H9 (cell line): Measurements from ENCODE around the gene DACH1. TPM values are rescaled to one million over a fixed set of nuclear protein-coding genes. Genes with fewer than 3 reads are reported as not detected.

Source experiments
- DNase-seq: peaks from one replicate; pipeline ENCODE4 v3.0.0-alpha.2; 2017
- H2AFZ ChIP-seq: one replicate; pipeline ENCODE4 v1.6.1; 2013; ENCODE audit warnings: mild to moderate bottlenecking, low read length, control low read depth, moderate library complexity
- H2AK5ac ChIP-seq: 2 replicates; pipeline ENCODE4 v1.6.1; 2013; ENCODE audit warnings: low read length, control low read depth, mixed read lengths; ENCODE audit not compliant: insufficient read length
- H2BK120ac ChIP-seq: one replicate; pipeline ENCODE4 v1.6.1; 2013; ENCODE audit warnings: low read depth, mild to moderate bottlenecking, low read length, control low read depth, inconsistent platforms; ENCODE audit not compliant: poor library complexity, severe bottlenecking
- H2BK12ac ChIP-seq: 2 replicates; pipeline ENCODE4 v1.6.1; 2013; ENCODE audit warnings: low read length, control low read depth, mixed read lengths, low read depth; ENCODE audit not compliant: insufficient read length
- H2BK15ac ChIP-seq: 2 replicates; pipeline ENCODE4 v1.6.1; 2013; ENCODE audit warnings: low read depth, low read length, control low read depth
- H2BK20ac ChIP-seq: one replicate; pipeline ENCODE4 v1.6.1; 2013; ENCODE audit warnings: low read depth, mild to moderate bottlenecking, low read length, control low read depth, inconsistent platforms; ENCODE audit not compliant: poor library complexity, severe bottlenecking
- H2BK5ac ChIP-seq: 2 replicates; pipeline ENCODE4 v1.6.1; 2013; ENCODE audit warnings: low read length, control low read depth, mixed read lengths; ENCODE audit not compliant: insufficient read length
- H3K14ac ChIP-seq: 2 replicates; pipeline ENCODE4 v1.6.1; 2013; ENCODE audit warnings: low read length, control low read depth; ENCODE audit not compliant: insufficient read depth
- H3K18ac ChIP-seq: 2 replicates; pipeline ENCODE4 v1.6.1; 2013; ENCODE audit warnings: low read depth, mild to moderate bottlenecking, mixed read lengths, low read length, control low read depth; ENCODE audit not compliant: insufficient read length
- H3K23ac ChIP-seq: 2 replicates; pipeline ENCODE4 v1.6.1; 2013; ENCODE audit warnings: low read length, control low read depth, mixed read lengths, low read depth; ENCODE audit not compliant: insufficient read length
- H3K23me2 ChIP-seq: 2 replicates; pipeline ENCODE4 v1.6.1; 2013; ENCODE audit warnings: low read depth, mild to moderate bottlenecking, mixed read lengths, low read length, control low read depth; ENCODE audit not compliant: insufficient read length, poor library complexity, severe bottlenecking
- H3K27ac ChIP-seq: 2 replicates; pipeline ENCODE4 v1.5.1; 2013; ENCODE audit warnings: low read length, control low read depth, mixed read lengths, low read depth; ENCODE audit not compliant: insufficient read length
- H3K27me3 ChIP-seq: 2 replicates; pipeline ENCODE4 v1.6.1; 2013; ENCODE audit warnings: low read length, control low read depth, inconsistent platforms; ENCODE audit not compliant: insufficient read depth
- H3K4ac ChIP-seq: 2 replicates; pipeline ENCODE4 v1.6.1; 2013; ENCODE audit warnings: low read depth, mild to moderate bottlenecking, control low read depth, inconsistent platforms, low read length, moderate library complexity
- H3K4me1 ChIP-seq: 2 replicates; pipeline ENCODE4 v1.6.1; 2013; ENCODE audit warnings: low read length, control low read depth, inconsistent platforms; ENCODE audit not compliant: insufficient read depth
- H3K4me2 ChIP-seq: 2 replicates; pipeline ENCODE4 v1.6.1; 2013; ENCODE audit warnings: low read length, control low read depth, mixed read lengths; ENCODE audit not compliant: insufficient read length, insufficient read depth
- H3K56ac ChIP-seq: 2 replicates; pipeline ENCODE4 v1.6.1; 2013; ENCODE audit warnings: low read depth, mild to moderate bottlenecking, mixed read lengths, low read length, control low read depth; ENCODE audit not compliant: insufficient read length
- H3K79me1 ChIP-seq: 2 replicates; pipeline ENCODE4 v1.6.1; 2013; ENCODE audit warnings: low read depth, mild to moderate bottlenecking, moderate library complexity, low read length, control low read depth, inconsistent platforms; ENCODE audit not compliant: insufficient read depth, poor library complexity, severe bottlenecking
- H3K79me2 ChIP-seq: 2 replicates; pipeline ENCODE4 v1.6.1; 2013; ENCODE audit warnings: low read length, control low read depth, inconsistent platforms; ENCODE audit not compliant: insufficient read depth
- H3K9ac ChIP-seq: 2 replicates; pipeline ENCODE4 v1.6.1; 2013; ENCODE audit warnings: low read length, control low read depth, mixed read lengths; ENCODE audit not compliant: insufficient read length; ENCODE audit errors: extremely low read depth
- H3K9me3 ChIP-seq: one replicate; pipeline ENCODE4 v1.6.1; 2013; ENCODE audit warnings: low read depth, low read length, inconsistent platforms; ENCODE audit not compliant: control insufficient read depth
- H3T11ph ChIP-seq: one replicate; pipeline ENCODE4 v1.6.1; 2013; ENCODE audit warnings: mild to moderate bottlenecking, low read length, control low read depth, inconsistent platforms
- H4K20me1 ChIP-seq: one replicate; pipeline ENCODE4 v1.6.1; 2013; ENCODE audit not compliant: control insufficient read depth, insufficient read length, insufficient read depth
- H4K5ac ChIP-seq: 2 replicates; pipeline ENCODE4 v1.6.1; 2013; ENCODE audit warnings: low read depth, mild to moderate bottlenecking, mixed read lengths, low read length, control low read depth; ENCODE audit not compliant: insufficient read length
- H4K8ac ChIP-seq: replicated peaks from 2 replicates; pipeline ENCODE4 v1.6.1; 2013; ENCODE audit warnings: low read length, control low read depth, mixed read lengths, low read depth; ENCODE audit not compliant: insufficient read length
- H4K91ac ChIP-seq: 2 replicates; pipeline ENCODE4 v1.6.1; 2013; ENCODE audit warnings: low read depth, mild to moderate bottlenecking, moderate library complexity, mixed read lengths, low read length, control low read depth; ENCODE audit not compliant: insufficient read length
- H3K27ac Mint-ChIP-seq, 3 experiments: 2 replicates in 2 of 3; 3 replicates in 1 of 3; pipeline ENCODE4 v1.8.0; 2020 to 2021; ENCODE audit warnings: mixed read lengths in 3 of 3, mild to moderate bottlenecking in 1 of 3, moderate library complexity in 1 of 3
- H3K27me3 Mint-ChIP-seq: 2 replicates; pipeline ENCODE4 v1.8.0; 2021; ENCODE audit warnings: low read depth, mild to moderate bottlenecking, moderate library complexity, mixed read lengths
- H3K36me3 Mint-ChIP-seq, 3 experiments: 2 replicates in 2 of 3; 3 replicates in 1 of 3; pipeline ENCODE4 v1.8.0; 2020 to 2021; ENCODE audit warnings: low read depth in 3 of 3, mixed read lengths in 3 of 3; ENCODE audit not compliant: insufficient read depth in 1 of 3
- H3K4me1 Mint-ChIP-seq, 2 experiments: 2 replicates each; pipeline ENCODE4 v1.8.0; 2020; ENCODE audit warnings: mixed read lengths in 2 of 2
- H3K4me3 Mint-ChIP-seq, 2 experiments: 2 replicates in 1 of 2; 3 replicates in 1 of 2; pipeline ENCODE4 v1.8.0; 2020 to 2021; ENCODE audit warnings: mild to moderate bottlenecking in 2 of 2, mixed read lengths in 2 of 2, moderate library complexity in 1 of 2
- H3K9me3 Mint-ChIP-seq, 2 experiments: 2 replicates in 1 of 2; 3 replicates in 1 of 2; pipeline ENCODE4 v1.8.0; 2020; ENCODE audit warnings: mild to moderate bottlenecking in 2 of 2, mixed read lengths in 2 of 2, moderate library complexity in 1 of 2
- CTCF ChIP-seq: fragments of 200-600 bp; sonication (generic); conservative IDR thresholded peaks from 3 replicates; pipeline ENCODE4 v1.8.0; 2021; ENCODE audit warnings: antibody characterized with exemption, mild to moderate bottlenecking
- WGBS: extraction: QIAGEN DNeasy Blood & Tissue Kit; methylation state at CpG from one replicate; pipeline ENCODE4 v1.1.7; 2013; ENCODE audit warnings: missing lambda C conversion rate, low lambda C conversion rate, mixed read lengths; ENCODE audit not compliant: insufficient read length; ENCODE audit errors: extremely low coverage; 5-methylcytosine and 5-hydroxymethylcytosine counted together
- total RNA-seq: library from RNA; stranded (reverse); gene quantifications from 2 replicates; pipeline ENCODE4 v1.2.1, GENCODE V29; 2021

The DACH1 gene
- total RNA-seq, 1 experiment from 2014 or later, result not detected

GRCh38 chr13:71856548-71857043 is 10.4 kb downstream of the DACH1 start:
- H3K23me2 ChIP-seq, result no peaks in the 10 kb centered on the region
- no peak overlapping the region for H3K27ac ChIP-seq
- no peak overlapping the region for H3K9ac ChIP-seq
- peaks cover 0 to 6% of the 10 kb centered on the region in 2 experiments; a peak in 1 of 4 replicates for H3K4me1 Mint-ChIP-seq
- H3K4me1 ChIP-seq, result no peaks in the 10 kb centered on the region
- H3K27me3 Mint-ChIP-seq, result peaks cover 19% of the 10 kb centered on the region
- H3K9me3 ChIP-seq, result no peaks in the 10 kb centered on the region
- no peaks in the 10 kb centered on the region for H3K79me1 ChIP-seq
- no peak overlapping the region for H3K14ac ChIP-seq
- no peaks in the 10 kb centered on the region for H3K27me3 ChIP-seq
- H4K5ac ChIP-seq, result no peak overlapping the region
- H2BK120ac ChIP-seq, result no peak overlapping the region
- no peak for TF ChIP-seq CTCF
- H3K4me2 ChIP-seq, result no peak overlapping the region
- H3K23ac ChIP-seq, result no peak overlapping the region
- no peak overlapping the region for H2AFZ ChIP-seq
- no peak overlapping the region for H2BK5ac ChIP-seq
- H3K18ac ChIP-seq, result no peak overlapping the region
- no peak overlapping the region for H2BK12ac ChIP-seq
- no peak overlapping the region for H2BK15ac ChIP-seq
- no peak overlapping the region for H3K27ac Mint-ChIP-seq
- H3K4ac ChIP-seq, result no peak overlapping the region
- no peak overlapping the region for H4K91ac ChIP-seq
- H2AK5ac ChIP-seq, result no peak overlapping the region
- no peak overlapping the region for H4K8ac ChIP-seq
- H3K9me3 Mint-ChIP-seq, result no peaks in the 10 kb centered on the region
- DNase-seq, result no peak
- H3K56ac ChIP-seq, result no peak overlapping the region
- no peak overlapping the region for H2BK20ac ChIP-seq
- H4K20me1 ChIP-seq, result no peaks in the 10 kb centered on the region
- WGBS, result no CpG with 5 or more reads among the region's 4 CpGs
- H3K79me2 ChIP-seq, result no peaks in the 10 kb centered on the region
- no peak overlapping the region for H3T11ph ChIP-seq
- no peak overlapping the region for H3K4me3 Mint-ChIP-seq
- no peaks in the 10 kb centered on the region for H3K36me3 Mint-ChIP-seq
